ENCODE measurements around the gene AFAP1.

GRCh38 chr4:7784131-7784870 is 155.4 kb downstream of the AFAP1 start:
- no peak for TF ChIP-seq CTCF (optimal IDR thresholded peaks at IDR 0.05 in 1 of 3, IDR thresholded peaks at IDR 0.05 in 1 of 3, conservative IDR thresholded peaks at IDR 0.05 in 1 of 3; ENCODE audit: extremely low read depth in 1 of 3, insufficient read depth in 2 of 3, low read length in 3 of 3)
- TF ChIP-seq EZH2 (IDR thresholded peaks at IDR 0.05; ENCODE audit: low read length) = no peak
